PFSK-1 (cell line): ENCODE data around the gene PPP3CA.

Source experiments
- FOXP2 ChIP-seq: optimal IDR thresholded peaks from 2 replicates; pipeline ENCODE3; 2011; ENCODE audit warnings: borderline replicate concordance, control low read depth, inconsistent platforms; ENCODE audit not compliant: insufficient read depth; ENCODE audit errors: extremely low read length, extremely low read depth
- POLR2AphosphoS5 ChIP-seq: IDR thresholded peaks from 2 replicates; pipeline ENCODE4 v1.6.1; 2012; ENCODE audit warnings: low read depth, mild to moderate bottlenecking, control low read depth, low read length, moderate library complexity
- REST ChIP-seq, 2 experiments: IDR thresholded peaks; 2 replicates each; pipeline versions ENCODE4 v1.6.1 to v1.8.0; 2011 to 2012; ENCODE audit warnings: low read depth in 2 of 2, low read length in 2 of 2, control low read depth in 1 of 2, inconsistent platforms in 1 of 2, mild to moderate bottlenecking in 1 of 2, moderate library complexity in 1 of 2; ENCODE audit not compliant: insufficient read depth in 1 of 2
- SIN3A ChIP-seq: IDR thresholded peaks from 2 replicates; pipeline ENCODE4 v1.6.1; 2012; ENCODE audit warnings: mild to moderate bottlenecking, low read length, moderate library complexity, borderline replicate concordance; ENCODE audit not compliant: insufficient read depth
- TAF1 ChIP-seq: IDR thresholded peaks from 2 replicates; pipeline ENCODE4 v1.6.1; 2012; ENCODE audit warnings: low read length, control low read depth, borderline replicate concordance; ENCODE audit not compliant: insufficient read depth

PPP3CA gene

DNA sequence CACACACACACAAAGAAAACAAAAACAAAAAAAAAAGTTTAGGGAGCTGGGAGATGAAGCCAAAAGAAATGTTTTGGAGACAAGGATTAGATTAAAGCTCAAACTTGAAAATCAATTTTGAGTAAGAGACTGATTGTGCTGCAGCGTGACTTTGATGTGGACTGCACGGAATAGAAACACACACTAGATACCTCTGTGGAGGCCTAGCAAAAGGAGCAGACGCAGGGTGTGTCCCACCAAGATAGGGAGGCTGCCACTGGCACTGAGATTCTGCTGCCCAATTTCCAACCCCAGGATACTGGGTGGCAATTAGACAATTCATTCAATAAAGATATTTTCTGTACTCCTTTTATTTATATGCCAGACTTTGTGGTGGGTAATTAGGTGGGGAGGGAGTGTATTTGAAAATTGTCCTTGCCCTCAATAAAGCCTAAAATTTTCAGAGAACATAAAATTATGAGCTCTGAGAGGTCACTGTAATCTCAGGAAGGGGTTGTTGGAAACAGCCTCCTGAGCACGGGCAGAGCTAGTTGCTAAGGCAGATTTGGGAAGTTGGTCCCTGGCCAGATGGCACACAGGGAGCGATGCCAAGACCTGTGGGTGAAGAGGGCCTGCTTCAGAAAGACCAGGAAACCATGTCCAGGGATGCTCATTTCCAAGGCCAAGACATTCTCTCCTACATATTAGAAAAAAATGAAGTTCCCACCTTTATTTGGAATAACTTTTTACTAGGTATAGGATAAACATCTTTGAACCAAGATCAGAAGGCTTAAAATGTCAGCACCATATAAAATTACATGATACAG, 1.9 kb upstream of the PPP3CA start:
- no peak for TF ChIP-seq TAF1
- TF ChIP-seq REST (IDR thresholded peaks at IDR 0.05; ENCODE audit: insufficient read depth in 1 of 2, low read depth in 2 of 2, low read length in 2 of 2), result no peak
- no peak for TF ChIP-seq SIN3A
- no peak for TF ChIP-seq FOXP2
- no peak for TF ChIP-seq POLR2AphosphoS5

- TF ChIP-seq SIN3A, result no peak
- no peak for TF ChIP-seq REST (IDR thresholded peaks at IDR 0.05; ENCODE audit: insufficient read depth in 1 of 2, low read depth in 2 of 2, low read length in 2 of 2)
These were observed 1.1 kb upstream of the PPP3CA start for GRCh38 chr4:101348367-101348827.

DNA sequence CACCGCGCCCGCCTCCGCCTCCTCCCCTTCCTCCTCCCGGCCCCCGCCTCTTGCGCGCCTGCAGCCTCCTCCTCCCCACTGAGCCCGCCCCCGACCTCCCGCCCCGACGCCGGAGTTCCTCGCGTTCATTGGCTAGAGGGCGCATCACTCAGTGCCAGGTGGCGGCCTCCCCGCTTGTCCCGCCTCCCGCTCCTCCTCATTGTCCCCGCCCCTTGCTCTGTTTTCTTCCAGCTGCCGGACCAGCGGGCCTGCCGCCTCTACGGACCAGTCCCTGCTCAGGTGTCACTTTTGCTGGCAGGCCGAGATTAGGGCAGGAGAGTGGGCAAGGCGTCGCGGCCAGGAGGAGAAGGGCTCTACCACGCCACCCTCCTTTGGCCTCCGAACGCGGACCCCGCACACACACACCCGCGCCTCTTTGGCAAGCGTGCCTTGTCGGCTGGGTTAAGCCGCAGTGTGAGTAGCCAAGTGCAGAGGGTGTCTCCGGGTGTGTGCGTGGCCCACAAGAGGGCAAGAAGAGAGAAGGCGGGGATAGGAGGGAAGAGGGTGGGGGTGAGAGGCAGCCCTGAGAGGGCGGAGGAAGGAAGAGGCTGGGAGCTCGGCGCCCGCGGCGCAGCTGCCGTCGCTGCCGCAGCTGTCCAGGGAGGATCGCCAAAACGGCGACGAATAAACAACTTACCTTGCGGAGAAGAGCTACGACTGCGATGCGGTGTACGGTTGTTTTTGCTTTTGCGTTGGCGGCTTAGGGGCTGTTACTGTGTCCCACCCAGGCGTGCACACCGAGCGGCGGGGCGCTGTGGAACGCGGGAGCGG, 436 bp upstream of the PPP3CA start:
- TF ChIP-seq TAF1 (peak; percentile 73; the same call in 1 of the 2 replicates), FOXP2 (peak; percentile 49), POLR2AphosphoS5 (peak; percentile 84), REST (IDR thresholded peaks at IDR 0.05; ENCODE audit: insufficient read depth in 1 of 2, low read depth in 2 of 2, low read length in 2 of 2) (no peak), SIN3A (peak; percentile 63; the same call in 1 of the 2 replicates)

DNA sequence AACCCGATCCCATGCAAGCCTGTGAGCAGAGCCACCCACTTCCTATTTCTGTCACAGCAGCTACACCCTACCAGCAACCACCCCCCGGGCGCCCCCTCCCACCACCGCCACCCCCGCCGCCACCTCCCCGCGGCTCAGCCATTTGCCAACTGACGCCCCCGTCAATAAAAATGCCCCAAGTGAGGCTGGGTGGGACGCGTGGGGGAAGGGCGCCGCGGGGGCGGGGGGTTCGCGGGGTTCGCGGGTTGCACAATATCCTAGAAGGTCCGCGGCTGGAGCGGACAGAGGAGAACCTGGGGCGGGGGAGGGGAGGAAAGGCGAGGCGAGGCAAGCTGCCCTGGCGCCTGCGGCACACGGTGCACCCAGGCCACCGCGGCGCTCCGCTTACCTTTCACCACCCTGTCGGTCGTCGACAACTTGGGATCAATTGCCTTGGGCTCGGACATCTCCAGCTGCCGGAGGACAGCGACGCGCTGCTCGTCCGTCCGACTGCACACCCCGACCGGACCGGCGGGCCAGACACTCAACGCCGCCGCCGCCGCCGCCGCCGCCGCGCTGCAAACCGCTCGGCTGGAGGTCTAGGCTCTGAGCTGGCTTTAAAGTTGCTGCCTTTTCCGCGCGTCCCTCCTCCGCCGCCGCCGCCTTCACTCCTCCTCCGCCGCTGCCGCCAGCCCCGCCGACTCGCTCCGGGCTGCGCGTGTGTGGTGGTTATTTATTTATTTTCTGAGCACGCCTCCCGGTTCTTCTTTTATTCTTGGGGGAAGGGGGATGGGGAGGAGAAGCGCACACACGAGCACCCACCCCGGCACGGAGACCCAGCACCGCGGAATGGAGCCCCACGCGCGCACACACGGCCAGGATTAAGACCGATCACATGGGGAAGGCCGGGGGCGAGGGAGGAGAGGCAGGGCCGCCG, 717 bp downstream of the PPP3CA start:
- TF ChIP-seq REST (IDR thresholded peaks at IDR 0.05; ENCODE audit: insufficient read depth in 1 of 2, low read depth in 2 of 2, low read length in 2 of 2), result no peak
